HG03060 (cell line): ENCODE results near the gene NWD2.

ENCODE experiments used
- ATAC-seq: cut with Tn5 transposase; IDR thresholded peaks from one replicate; pipeline ENCODE4 v1.9.1; 2021; ENCODE audit warnings: low read depth, moderate number of reproducible peaks; ENCODE audit not compliant: unreplicated experiment

NWD2 gene

GRCh38 chr4:37279121-37279520, 34.6 kb downstream of the NWD2 start:
- ATAC-seq: no peak

- ATAC-seq: no peak
Observed at GRCh38 chr4:37279894-37280592, 35.5 kb downstream of the NWD2 start.

- ATAC-seq: no peak
Observed at GRCh38 chr4:37299468-37299867, 54.9 kb downstream of the NWD2 start.

GRCh38 chr4:37304612-37305011, 60.1 kb downstream of the NWD2 start:
- ATAC-seq: no peak

GRCh38 chr4:37305984-37306383, 61.4 kb downstream of the NWD2 start:
- no peak for ATAC-seq

- no peak for ATAC-seq
Observed at GRCh38 chr4:37317104-37317643, 72.6 kb downstream of the NWD2 start.

GRCh38 chr4:37320513-37321235, 76.1 kb downstream of the NWD2 start:
- no peak for ATAC-seq

GRCh38 chr4:37322122-37322521, 77.6 kb downstream of the NWD2 start:
- ATAC-seq: no peak

GRCh38 chr4:37324546-37324945, 80.0 kb downstream of the NWD2 start:
- no peak for ATAC-seq

GRCh38 chr4:37326852-37327251, 82.3 kb downstream of the NWD2 start:
- no peak for ATAC-seq

GRCh38 chr4:37338972-37339371, 94.4 kb downstream of the NWD2 start:
- ATAC-seq: no peak

GRCh38 chr4:37358748-37359147, 114.2 kb downstream of the NWD2 start:
- ATAC-seq: no peak

- ATAC-seq: no peak
Observed at GRCh38 chr4:37359261-37359660, 114.7 kb downstream of the NWD2 start.

- no peak for ATAC-seq
Observed at GRCh38 chr4:37365888-37366287, 121.3 kb downstream of the NWD2 start.

- no peak for ATAC-seq
Observed at GRCh38 chr4:37367901-37368300, 123.4 kb downstream of the NWD2 start.

- no peak for ATAC-seq
Observed at GRCh38 chr4:37370052-37370451, 125.5 kb downstream of the NWD2 start.

GRCh38 chr4:37381040-37381668, 136.6 kb downstream of the NWD2 start:
- ATAC-seq: no peak

GRCh38 chr4:37383579-37384229, 139.2 kb downstream of the NWD2 start:
- peak; percentile 42 for ATAC-seq

GRCh38 chr4:37385424-37385823, 140.9 kb downstream of the NWD2 start:
- no peak for ATAC-seq

- no peak for ATAC-seq
Observed at GRCh38 chr4:37388681-37389365, 144.3 kb downstream of the NWD2 start.
